ENCODE results near the gene ENHO.
"Not testable (repeated sequence)": the region's sequence is repeated elsewhere in the genome, so short reads cannot be mapped to it uniquely, and the experiment has no call there.

The ENHO gene

DNA sequence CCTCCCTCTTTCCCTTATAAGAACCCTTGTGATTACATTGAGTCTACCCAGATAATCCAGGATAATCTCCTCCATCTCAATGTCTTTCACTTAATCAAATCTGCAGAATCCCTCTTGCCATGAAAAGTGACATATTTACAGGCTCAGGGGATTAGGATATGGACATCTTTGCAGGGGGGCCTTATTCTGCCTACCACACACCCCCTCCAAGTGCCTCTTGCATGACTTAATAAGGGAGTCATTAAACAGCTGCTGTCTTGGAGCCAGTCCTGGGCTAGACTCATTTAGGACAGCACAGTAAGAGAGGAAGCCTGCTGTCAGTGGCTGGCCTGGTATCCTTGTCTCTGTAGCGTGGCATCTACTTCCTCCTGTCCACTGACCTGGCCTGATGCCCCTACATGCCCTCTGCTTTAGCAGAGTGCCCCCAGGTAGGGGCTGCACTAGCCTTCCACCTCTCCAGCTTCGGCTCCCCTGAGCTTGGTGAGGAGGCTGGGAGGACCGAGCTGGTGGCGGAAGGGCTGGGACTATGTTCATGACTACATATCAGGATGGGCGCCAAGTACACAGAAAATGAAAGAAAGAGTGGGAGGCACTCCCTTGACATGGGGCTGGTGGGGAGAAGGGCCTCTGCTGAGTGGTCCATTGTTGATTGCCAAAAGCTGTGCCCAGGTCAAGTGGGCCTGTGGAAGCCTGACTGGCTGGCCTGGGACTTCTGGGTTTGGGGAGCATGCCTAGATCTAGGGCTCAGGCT, 17.2 kb downstream of the ENHO start:
- no peak for DNase-seq

- no peak for DNase-seq
Observed at GRCh38 chr9:34503406-34503805, 19.4 kb downstream of the ENHO start.

GRCh38 chr9:34502891-34503290, 19.9 kb downstream of the ENHO start:
- DNase-seq = no peak

DNA sequence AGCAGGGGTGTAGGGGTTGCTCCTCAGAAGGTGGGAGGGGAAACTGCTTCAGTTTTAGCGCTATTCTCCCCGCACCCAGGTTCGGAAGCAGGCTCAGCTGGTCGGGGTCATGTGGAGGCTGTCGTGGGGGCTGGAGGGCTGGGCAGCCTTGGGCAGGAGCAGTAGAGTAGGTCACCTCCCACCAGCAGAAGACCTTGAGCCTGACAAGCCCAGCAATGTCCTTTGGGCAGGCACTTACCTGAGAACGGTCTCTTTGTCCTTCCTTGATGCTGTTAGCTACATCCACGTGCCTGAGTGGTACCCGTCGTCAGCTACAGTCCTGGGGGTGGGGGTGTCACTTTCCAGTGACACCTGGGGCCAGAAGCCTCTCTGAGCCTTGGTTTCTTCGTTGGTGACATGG, 20.3 kb downstream of the ENHO start:
- no peak for DNase-seq

DNA sequence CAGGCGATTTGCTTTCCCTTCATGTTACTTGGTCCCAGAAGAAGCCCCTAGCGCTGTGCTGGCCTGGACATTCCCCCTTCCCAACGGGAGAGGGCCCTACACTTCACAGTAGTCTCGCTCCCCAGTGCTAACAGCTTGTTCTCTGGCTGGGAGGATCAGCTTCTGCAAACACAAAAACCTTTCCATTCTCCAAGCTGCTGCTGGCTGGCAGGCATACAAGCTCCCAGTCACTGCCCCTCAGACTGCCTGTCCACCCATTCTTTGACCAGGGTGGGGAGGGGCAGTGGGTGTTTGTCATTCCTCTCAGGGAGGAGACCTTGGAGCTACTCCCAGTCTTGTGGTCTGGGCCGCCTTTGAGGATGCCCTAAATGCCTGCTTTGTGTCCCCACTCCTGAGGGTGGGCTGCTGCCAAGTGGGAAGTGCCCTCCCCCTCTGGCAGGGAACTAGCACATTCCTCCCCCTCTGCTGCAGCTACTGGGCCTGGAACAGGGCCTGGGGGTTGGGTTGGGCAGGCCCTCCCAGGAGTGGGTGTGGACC, 20.8 kb downstream of the ENHO start:
- no peak for DNase-seq

- DNase-seq = no peak
Observed at GRCh38 chr9:34501372-34501771, 21.4 kb downstream of the ENHO start.

DNA sequence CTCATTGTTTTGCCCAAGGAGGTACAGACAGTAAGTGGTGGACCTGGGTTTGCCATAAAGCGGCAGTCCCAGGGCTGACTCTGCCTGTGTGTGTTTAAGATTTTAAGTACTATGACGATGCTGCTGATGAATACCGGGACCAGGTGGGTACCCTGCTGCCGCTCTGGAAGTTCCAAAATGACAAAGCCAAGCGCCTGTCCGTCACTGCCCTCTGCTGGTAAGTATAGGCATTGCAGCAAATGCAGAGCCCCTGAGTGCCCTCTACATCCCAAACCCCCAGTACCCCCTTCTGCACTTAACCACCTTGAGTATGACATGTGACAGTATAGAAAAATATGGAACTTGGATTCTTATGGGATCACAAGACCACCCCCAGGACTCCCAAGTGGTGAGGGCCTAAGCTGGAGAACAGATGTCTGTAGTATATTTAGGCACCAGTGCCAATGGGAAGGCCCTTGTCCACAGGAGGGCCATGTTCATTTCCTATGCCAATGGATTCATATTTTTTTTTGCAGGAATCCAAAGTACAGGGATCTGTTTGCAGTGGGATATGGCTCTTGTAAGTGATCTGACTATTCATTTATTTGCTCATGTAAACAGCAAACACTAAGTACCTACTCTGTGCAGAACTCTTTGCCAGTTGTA, 22.0 kb downstream of the ENHO start:
- peak; percentile 78 for DNase-seq

GRCh38 chr9:34499076-34499475, 23.7 kb downstream of the ENHO start:
- DNase-seq = no peak

- no peak for DNase-seq
Observed at GRCh38 chr9:34498553-34498952, 24.2 kb downstream of the ENHO start.

- DNase-seq = no peak
Observed at GRCh38 chr9:34496149-34496712, 26.6 kb downstream of the ENHO start.

- DNase-seq = peak; percentile 38
Observed at GRCh38 chr9:34493972-34494535, 28.7 kb downstream of the ENHO start.

DNA sequence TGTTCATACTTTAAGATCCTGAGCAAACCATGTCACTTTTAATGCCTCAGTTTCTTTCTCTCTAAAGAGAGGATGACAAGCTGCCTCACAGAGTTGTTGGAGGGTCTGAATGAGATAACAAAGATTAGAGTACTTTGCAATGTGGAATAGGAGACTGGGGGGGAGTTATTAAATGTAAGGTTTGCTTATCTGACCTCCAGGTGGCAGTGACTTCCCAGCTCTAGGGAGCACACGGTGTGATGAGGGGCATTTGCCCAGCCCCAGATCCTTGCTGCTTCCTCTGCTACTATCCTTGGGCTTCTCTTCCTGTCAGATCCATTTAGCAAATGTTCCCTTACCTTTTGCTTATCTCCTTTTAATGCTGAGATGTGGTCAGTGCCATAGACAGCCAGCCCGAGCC, 30.7 kb downstream of the ENHO start:
- no peak for DNase-seq

DNA sequence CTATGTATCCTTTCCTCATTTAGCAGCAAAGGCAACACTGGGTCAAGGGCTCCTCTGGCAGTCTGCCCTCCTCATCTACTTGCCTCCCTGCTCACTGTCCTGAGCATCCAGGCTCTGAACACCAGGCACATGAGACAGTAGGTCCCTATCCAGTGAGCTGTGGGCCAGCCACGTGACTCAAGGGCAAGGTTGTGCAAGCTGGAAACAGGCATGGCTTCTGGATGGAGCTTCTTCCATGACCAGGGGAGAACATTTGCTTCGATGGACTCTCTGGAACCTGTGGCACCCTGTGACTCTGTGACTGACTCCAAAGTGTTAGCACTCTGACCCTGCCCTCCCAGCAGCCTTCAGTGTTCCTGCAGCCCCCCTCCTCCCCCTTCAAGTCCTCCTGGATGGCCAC, 31.2 kb downstream of the ENHO start:
- DNase-seq = no peak

- DNase-seq = no peak
Observed at GRCh38 chr9:34490760-34491159, 32.0 kb downstream of the ENHO start.

GRCh38 chr9:34490360-34490759, 32.4 kb downstream of the ENHO start:
- DNase-seq = no peak

DNA sequence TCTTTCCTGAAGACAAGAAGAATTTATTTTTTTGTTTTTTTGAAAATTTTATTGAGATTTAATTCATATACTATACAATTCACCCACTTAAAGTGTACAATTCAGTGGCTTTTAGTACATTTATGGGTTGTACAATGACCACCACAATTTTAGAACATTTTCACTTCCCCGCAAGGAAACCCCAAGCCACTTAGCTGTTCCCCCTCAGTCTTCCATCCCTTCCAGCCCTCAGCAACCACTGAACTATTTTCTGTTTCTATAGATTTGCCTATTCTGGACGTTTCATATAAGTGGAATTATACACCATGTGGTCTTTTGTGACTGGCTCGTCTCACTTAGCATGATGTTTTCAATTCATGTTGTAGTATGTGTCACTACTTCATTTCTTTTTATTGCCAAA, 36.2 kb downstream of the ENHO start:
- DNase-seq = no peak

DNA sequence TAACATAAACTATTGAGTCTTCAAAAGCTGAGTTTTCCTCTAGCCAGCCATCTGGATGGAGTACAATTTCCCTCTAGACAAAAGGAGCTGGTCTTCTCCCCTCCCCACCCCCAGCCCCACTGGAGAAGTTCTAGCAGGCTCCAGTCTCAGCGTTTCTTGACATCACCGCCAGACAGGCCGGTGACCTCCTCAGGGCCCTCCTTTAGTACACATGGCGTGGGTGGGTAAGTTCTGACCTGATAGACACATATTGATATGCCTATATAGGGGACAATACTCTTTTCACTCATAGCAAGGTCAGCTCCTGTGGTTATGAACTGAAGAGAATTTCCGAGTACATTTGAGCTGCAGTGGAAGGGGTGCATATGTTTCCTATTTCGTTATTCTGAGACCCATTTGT, 37.0 kb downstream of the ENHO start:
- no peak for DNase-seq

GRCh38 chr9:34484678-34485077, 38.1 kb downstream of the ENHO start:
- no peak for DNase-seq

DNA sequence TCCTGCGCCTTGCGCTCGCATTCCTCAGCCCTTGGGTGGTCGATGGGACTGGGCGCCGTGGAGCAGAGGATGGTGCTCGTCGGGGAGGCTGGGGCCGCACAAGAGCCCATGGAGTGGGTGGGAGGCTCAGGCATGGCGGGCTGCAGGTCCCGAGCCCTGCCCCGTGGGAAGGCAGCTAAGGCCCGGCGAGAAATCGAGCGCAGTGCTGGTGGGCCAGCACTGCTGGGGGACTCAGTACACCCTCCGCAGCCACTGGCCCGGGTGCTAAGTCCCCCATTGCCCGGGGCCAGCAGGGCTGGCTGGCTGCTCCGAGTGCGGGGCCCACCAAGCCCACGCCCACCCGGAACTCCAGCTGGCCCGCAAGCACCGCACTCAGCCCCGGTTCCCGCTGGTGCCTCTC, 40.0 kb downstream of the ENHO start:
- DNase-seq = not testable (repeated sequence)

DNA sequence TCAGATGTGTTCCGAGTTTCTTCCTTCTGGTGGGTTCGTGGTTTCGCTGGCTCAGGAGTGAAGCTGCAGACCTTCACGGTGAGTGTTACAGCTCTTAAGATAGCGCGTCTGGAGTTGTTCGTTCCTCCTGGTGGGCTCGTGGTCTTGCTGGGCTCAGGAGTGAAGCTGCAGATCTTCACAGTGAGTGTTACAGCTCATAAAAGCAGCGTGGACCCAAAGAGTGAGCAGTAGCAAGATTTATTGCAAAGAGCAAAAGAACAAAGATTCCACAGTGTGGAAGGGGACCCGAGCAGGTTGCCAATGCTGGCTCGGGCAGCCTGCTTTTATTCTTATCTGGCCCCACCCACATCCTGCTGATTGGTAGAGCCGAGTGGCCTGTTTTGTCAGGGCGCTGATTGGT, 41.2 kb downstream of the ENHO start:
- DNase-seq = not testable (repeated sequence)

- no peak for DNase-seq
Observed at GRCh38 chr9:34479431-34479866, 43.3 kb downstream of the ENHO start.

DNA sequence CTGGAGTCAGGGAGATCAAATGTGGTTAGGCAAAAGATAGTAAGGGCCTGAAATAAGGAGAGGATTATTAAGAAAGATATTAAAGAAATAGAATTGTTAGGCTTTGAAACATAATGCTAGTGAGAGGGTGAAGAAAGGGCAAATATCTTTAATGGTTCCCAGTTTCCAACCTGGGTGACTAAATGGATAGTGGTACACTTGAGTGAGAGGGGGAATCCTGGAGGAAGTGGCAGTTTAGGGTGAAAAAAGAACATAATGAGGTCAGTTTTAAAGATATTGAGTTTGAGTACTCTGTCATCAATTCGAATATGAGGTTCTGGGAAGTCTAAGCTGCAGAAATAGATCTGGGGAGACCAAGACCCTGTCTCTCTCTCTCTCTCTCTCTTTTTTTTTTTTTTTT, 45.2 kb downstream of the ENHO start:
- DNase-seq = no peak

GRCh38 chr9:34475097-34475496, 47.7 kb downstream of the ENHO start:
- DNase-seq = no peak
